GM23338 (cell line): ENCODE data around the gene FLVCR1. TPM values are rescaled to one million over a fixed set of nuclear protein-coding genes. Genes with fewer than 3 reads are reported as not detected.
"Not testable (repeated sequence)": the region's sequence is repeated elsewhere in the genome, so short reads cannot be mapped to it uniquely, and the experiment has no call there.

Experiments
- ATAC-seq: fragments of 200-7000 bp; cut with Tn5 transposase; 3 replicates; pipeline ENCODE4 v1.9.1; 2020
- DNase-seq: peaks from one replicate; pipeline ENCODE4 v3.0.0-alpha.2; 2015; ENCODE audit warnings: low spot score
- H2AFZ ChIP-seq: fragments of 200-600 bp; sonication (generic); 2 replicates; pipeline ENCODE4 v1.8.0; 2016; ENCODE audit warnings: antibody characterized with exemption, mild to moderate bottlenecking, moderate library complexity
- H3F3A ChIP-seq: fragments of 200-600 bp; sonication (generic); replicated peaks from 2 replicates; pipeline ENCODE4 v1.8.0; 2017; ENCODE audit warnings: antibody characterized with exemption, mixed run types, low read depth
- H3K27ac ChIP-seq: fragments of 200-600 bp; sonication (generic); 2 replicates; pipeline ENCODE4 v1.6.1; 2016; ENCODE audit warnings: low read depth
- H3K27me3 ChIP-seq: fragments of 200-600 bp; sonication (generic); 2 replicates; pipeline ENCODE4 v1.8.0; 2016; ENCODE audit warnings: mild to moderate bottlenecking, mixed run types, moderate library complexity; ENCODE audit not compliant: insufficient read depth
- H3K36me3 ChIP-seq: fragments of 200-600 bp; sonication (generic); 2 replicates; pipeline ENCODE4 v1.8.0; 2016; ENCODE audit warnings: mild to moderate bottlenecking; ENCODE audit not compliant: insufficient read depth
- H3K4me1 ChIP-seq: fragments of 200-600 bp; sonication (generic); 2 replicates; pipeline ENCODE4 v1.8.0; 2016; ENCODE audit warnings: mild to moderate bottlenecking, moderate library complexity; ENCODE audit not compliant: insufficient read depth
- H3K4me2 ChIP-seq: fragments of 200-600 bp; sonication (generic); 2 replicates; pipeline ENCODE4 v1.7.1; 2017; ENCODE audit warnings: mixed run types
- H3K4me3 ChIP-seq: fragments of 200-600 bp; sonication (generic); 2 replicates; pipeline ENCODE4 v1.6.1; 2016; ENCODE audit warnings: mixed run types
- H3K79me2 ChIP-seq: fragments of 200-600 bp; sonication (generic); replicated peaks from 2 replicates; pipeline ENCODE4 v1.8.0; 2017; ENCODE audit warnings: mild to moderate bottlenecking; ENCODE audit not compliant: insufficient read depth
- H3K9me2 ChIP-seq: fragments of 200-600 bp; sonication (generic); 2 replicates; pipeline ENCODE4 v1.8.0; 2017; ENCODE audit not compliant: insufficient read depth
- H4K20me1 ChIP-seq: fragments of 200-600 bp; sonication (generic); replicated peaks from 2 replicates; pipeline ENCODE4 v1.8.0; 2017; ENCODE audit warnings: mild to moderate bottlenecking; ENCODE audit not compliant: insufficient read depth
- H3K27ac Mint-ChIP-seq: 2 replicates; pipeline ENCODE4 v1.8.0; 2020; ENCODE audit warnings: inconsistent platforms, mild to moderate bottlenecking, moderate library complexity, mixed read lengths
- H3K27me3 Mint-ChIP-seq: 3 replicates; pipeline ENCODE4 v1.8.0; 2022; ENCODE audit warnings: low read depth, mild to moderate bottlenecking, moderate library complexity, mixed read lengths, inconsistent platforms; ENCODE audit not compliant: insufficient read depth, poor library complexity
- H3K36me3 Mint-ChIP-seq: 3 replicates; pipeline ENCODE4 v1.8.0; 2021; ENCODE audit warnings: low read depth, mild to moderate bottlenecking, inconsistent platforms, moderate library complexity, mixed read lengths
- H3K4me1 Mint-ChIP-seq: 3 replicates; pipeline ENCODE4 v1.8.0; 2020; ENCODE audit warnings: mild to moderate bottlenecking, inconsistent platforms, mixed read lengths
- H3K4me3 Mint-ChIP-seq: 3 replicates; pipeline ENCODE4 v1.8.0; 2021; ENCODE audit warnings: moderate library complexity, mild to moderate bottlenecking, inconsistent platforms, mixed read lengths
- H3K9me3 Mint-ChIP-seq: 3 replicates; pipeline ENCODE4 v1.8.0; 2020; ENCODE audit warnings: moderate library complexity, mild to moderate bottlenecking, inconsistent platforms, mixed read lengths
- CREB1 ChIP-seq: fragments of 250-450 bp; sonication (Bioruptor Pico); IDR thresholded peaks from 2 replicates; pipeline ENCODE4 v1.5.0; 2020; ENCODE audit warnings: low read depth, mild to moderate bottlenecking, moderate library complexity
- CTCF ChIP-seq, 2 experiments: fragments of 200-600 bp in 1 of 2; sonication (generic) in 1 of 2; conservative IDR thresholded peaks; 2 replicates each; pipeline versions ENCODE4 v1.5.1 to v1.6.1; 2016 to 2017; ENCODE audit warnings: antibody characterized with exemption in 2 of 2, low read depth in 2 of 2, mild to moderate bottlenecking in 2 of 2, moderate library complexity in 1 of 2
- ETS1 ChIP-seq: IDR thresholded peaks from 2 replicates; pipeline ENCODE4 v1.6.1; 2016; ENCODE audit warnings: antibody characterized with exemption
- EZH2 ChIP-seq: fragments of 200-600 bp; sonication (generic); IDR thresholded peaks from one replicate; pipeline ENCODE4 v1.8.0; 2017; ENCODE audit warnings: antibody characterized with exemption, mild to moderate bottlenecking, low read depth; ENCODE audit not compliant: unreplicated experiment
- EZH2phosphoT487 ChIP-seq: fragments of 200-600 bp; sonication (generic); IDR thresholded peaks from one replicate; pipeline ENCODE4 v1.8.1; 2018; ENCODE audit warnings: antibody characterized with exemption; ENCODE audit not compliant: unreplicated experiment
- JUNB ChIP-seq: IDR thresholded peaks from one replicate; pipeline ENCODE4 v1.6.1; 2016; ENCODE audit warnings: antibody characterized with exemption; ENCODE audit not compliant: unreplicated experiment
- NANOG ChIP-seq: IDR thresholded peaks from 2 replicates; pipeline ENCODE4 v1.6.1; 2016; ENCODE audit warnings: antibody characterized with exemption, borderline replicate concordance
- STAT1 ChIP-seq: IDR thresholded peaks from one replicate; pipeline ENCODE4 v1.6.1; 2016; ENCODE audit warnings: antibody characterized with exemption; ENCODE audit not compliant: unreplicated experiment
- ZNF114 ChIP-seq: fragments of 250-450 bp; sonication (Bioruptor Pico); IDR thresholded peaks from 2 replicates; pipeline ENCODE4 v1.5.0; 2020; ENCODE audit warnings: mild to moderate bottlenecking, moderate library complexity
- ZNF331 ChIP-seq: fragments of 250-450 bp; sonication (Bioruptor Pico); IDR thresholded peaks from 2 replicates; pipeline ENCODE4 v1.5.0; 2020; ENCODE audit warnings: low read depth, mild to moderate bottlenecking, moderate library complexity
- ZNF462 ChIP-seq: fragments of 250-450 bp; sonication (Bioruptor Pico); IDR thresholded peaks from 2 replicates; pipeline ENCODE4 v1.5.0; 2020; ENCODE audit warnings: mild to moderate bottlenecking, moderate library complexity
- polyA plus RNA-seq: library from polyadenylated mRNA; unstranded; fragments of >200 nt; fragmentation: Nextera tagmentation; extraction: Ambion mirVana; gene quantifications from 2 replicates; pipeline ENCODE4 v1.2.1, GENCODE V29; 2016
- total RNA-seq: library from RNA; depleted of rRNA; stranded (reverse); fragments of >200 nt; shearing (Covaris generic); gene quantifications from 2 replicates; pipeline ENCODE4 v1.2.3, GENCODE V29; 2014

Gene FLVCR1
- total and polyA plus RNA-seq, 2 experiments from 2014 or later, result 60.5 to 93.5 TPM

GRCh38 chr1:212844521-212844920 is 13.6 kb upstream of the FLVCR1 start:
- not testable (repeated sequence) for H4K20me1 ChIP-seq

GRCh38 chr1:212847549-212847948 is 10.5 kb upstream of the FLVCR1 start, which contains the start of gene SPATA45:
Gene SPATA45, minus strand, starts transcription at chr1:212847649. Its CDS starts 11,500 bp downstream, at chr1:212836149.
- no peaks in the 10 kb centered on the region for H3K27me3 ChIP-seq
- H3K27ac Mint-ChIP-seq, result no peak within 1 kb of the TSS
- H3K36me3 Mint-ChIP-seq, result peaks cover 25% of the 10 kb centered on the region; the same call in 2 of the 3 replicates
- DNase-seq (no peak), ATAC-seq (no peak)
- no peak within 1 kb of the TSS for H3K4me3 ChIP-seq
- H3K4me1 Mint-ChIP-seq, result peaks cover 6% of the 10 kb centered on the region
- no peaks in the 10 kb centered on the region for H3K79me2 ChIP-seq
- H3K4me2 ChIP-seq, result no peak within 1 kb of the TSS
- H3K9me2 ChIP-seq, result no peaks in the 10 kb centered on the region
- peaks cover 27% of the 10 kb centered on the region for H3K9me3 Mint-ChIP-seq
- H3K27ac ChIP-seq, result no peak within 1 kb of the TSS
- H3K4me3 Mint-ChIP-seq, result no peak within 1 kb of the TSS
- no peaks in the 10 kb centered on the region for H3F3A ChIP-seq
- H3K36me3 ChIP-seq, result no peaks in the 10 kb centered on the region
- H3K4me1 ChIP-seq, result no peaks in the 10 kb centered on the region
- H3K27me3 Mint-ChIP-seq, result peaks cover 10% of the 10 kb centered on the region
- no peaks in the 10 kb centered on the region for H4K20me1 ChIP-seq
- no peak within 1 kb of the TSS for H2AFZ ChIP-seq
- TF ChIP-seq ZNF462 (CRISPR knock-in tag), result no peak
- no peak for TF ChIP-seq EZH2phosphoT487
- TF ChIP-seq EZH2, result no peak
- no peak for TF ChIP-seq ZNF331 (CRISPR knock-in tag)
- no peak for TF ChIP-seq CREB1 (CRISPR knock-in tag)
- no peak for TF ChIP-seq NANOG
- no peak for TF ChIP-seq CTCF (conservative IDR thresholded peaks at IDR 0.05; ENCODE audit: low read depth in 2 of 2)
- no peak for TF ChIP-seq STAT1
- TF ChIP-seq ETS1, result no peak
- no peak for TF ChIP-seq JUNB
- no peak for TF ChIP-seq ZNF114 (CRISPR knock-in tag)

More at GRCh38 chr1:212844521-212844920, 13.6 kb upstream of the FLVCR1 start:
- not testable (repeated sequence) for H3K4me3 ChIP-seq, H3K4me1 Mint-ChIP-seq, H3K27ac ChIP-seq, H3K79me2 ChIP-seq, ATAC-seq, H3K4me1 ChIP-seq, H3K27ac Mint-ChIP-seq, H3K27me3 ChIP-seq, H3K9me2 ChIP-seq, H3K4me2 ChIP-seq, H3K36me3 ChIP-seq, H3F3A ChIP-seq, DNase-seq, H3K4me3 Mint-ChIP-seq, H3K27me3 Mint-ChIP-seq, H2AFZ ChIP-seq
- H3K9me3 Mint-ChIP-seq, result peaks cover 17% of the 10 kb centered on the region
- H3K36me3 Mint-ChIP-seq, result peaks cover 17% of the 10 kb centered on the region
